ENCODE results near the gene DELE1. TPM values are rescaled to one million over a fixed set of nuclear protein-coding genes. Genes with fewer than 3 reads are reported as not detected.

Gene DELE1
- total and polyA plus RNA-seq, 4 donors: 23.2 to 49.0 (median 40.3) TPM

DNA sequence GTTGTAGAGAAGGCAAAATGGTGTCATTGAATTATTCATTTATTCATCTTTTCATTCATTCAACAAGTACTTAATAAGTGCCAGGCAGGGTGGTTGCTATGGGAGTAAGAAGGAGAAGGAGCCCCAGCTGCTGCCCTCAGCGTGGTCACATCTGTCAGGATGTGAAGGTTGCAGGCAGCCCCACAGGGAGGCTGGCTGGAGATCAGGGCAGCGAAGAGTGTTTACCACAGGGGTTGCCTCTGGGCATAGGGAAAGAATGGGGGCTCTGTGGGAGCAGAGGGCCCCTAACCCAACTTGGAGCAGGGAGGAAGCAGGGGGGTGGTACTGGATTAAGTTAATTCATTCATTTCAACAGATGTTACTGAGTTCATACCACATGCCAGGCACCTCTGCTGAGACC is 28.3 kb downstream of the DELE1 start:
- Histone ChIP-seq H3K27ac (ENCODE audit: low read depth in 1 of 2, low read length in 2 of 2) (no peak overlapping the region), H3K4me1 (ENCODE audit: control insufficient read depth in 4 of 4, insufficient read depth in 4 of 4, low read length in 3 of 4) (no peaks in the 10 kb centered on the region), H3K9ac (ENCODE audit: low read depth in 1 of 2, low read length in 2 of 2) (no peak overlapping the region), H3K36me3 (ENCODE audit: control insufficient read depth in 4 of 4, insufficient read depth in 3 of 4, low read depth in 1 of 4, low read length in 3 of 4) (no peaks in the 10 kb centered on the region), H3K9me3 (ENCODE audit: control insufficient read depth in 4 of 4, low read length in 3 of 4) (no peaks in the 10 kb centered on the region), H3K27me3 (ENCODE audit: control insufficient read depth in 4 of 4, insufficient read depth in 4 of 4, low read length in 3 of 4) (no peaks in the 10 kb centered on the region), H3K4me3 (ENCODE audit: low read depth in 1 of 3, low read length in 3 of 3) (no peak overlapping the region)
- no peak for DNase-seq (ENCODE audit: low spot score)
- 80% methylated on average over 2 of the region's 2 CpGs for WGBS
- no peak for TF ChIP-seq TAF1 (conservative IDR thresholded peaks at IDR 0.05)
- no peak for TF ChIP-seq NR2F2 (IDR thresholded peaks at IDR 0.05)
- no peak for TF ChIP-seq GABPA (IDR thresholded peaks at IDR 0.05 in 1 of 2, conservative IDR thresholded peaks at IDR 0.05 in 1 of 2)

DNA sequence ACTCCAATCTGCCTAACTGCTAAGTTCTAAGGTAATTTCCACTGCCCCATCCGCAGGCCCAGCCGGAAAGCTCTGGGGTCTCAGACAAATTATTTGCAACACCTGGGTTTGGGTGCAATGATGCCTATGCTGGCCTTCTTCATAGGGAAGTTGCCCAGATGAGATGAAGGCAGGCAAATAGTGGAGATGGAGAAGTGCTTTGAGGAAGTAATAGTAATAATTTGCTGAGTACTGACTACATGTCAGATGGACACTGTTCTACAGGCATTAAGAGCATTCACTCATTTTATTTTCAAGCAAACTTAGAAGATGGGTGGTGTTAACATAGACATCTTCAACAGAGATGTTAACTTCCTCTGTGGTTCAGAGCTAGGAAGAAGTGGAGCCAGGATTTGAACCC is 30.5 kb downstream of the DELE1 start:
- no peak overlapping the region for H3K9ac ChIP-seq (ENCODE audit: low read depth in 1 of 2, low read length in 2 of 2)
- H3K36me3 ChIP-seq (ENCODE audit: control insufficient read depth in 4 of 4, insufficient read depth in 3 of 4, low read depth in 1 of 4, low read length in 3 of 4): no peaks in the 10 kb centered on the region
- no peak for TF ChIP-seq YY1 (IDR thresholded peaks at IDR 0.05)
- TF ChIP-seq JUND (IDR thresholded peaks at IDR 0.05): no peak
- TF ChIP-seq FOXA1 (IDR thresholded peaks at IDR 0.05): no peak
- TF ChIP-seq SP1 (IDR thresholded peaks at IDR 0.05): no peak
- TF ChIP-seq, protein P1, sequence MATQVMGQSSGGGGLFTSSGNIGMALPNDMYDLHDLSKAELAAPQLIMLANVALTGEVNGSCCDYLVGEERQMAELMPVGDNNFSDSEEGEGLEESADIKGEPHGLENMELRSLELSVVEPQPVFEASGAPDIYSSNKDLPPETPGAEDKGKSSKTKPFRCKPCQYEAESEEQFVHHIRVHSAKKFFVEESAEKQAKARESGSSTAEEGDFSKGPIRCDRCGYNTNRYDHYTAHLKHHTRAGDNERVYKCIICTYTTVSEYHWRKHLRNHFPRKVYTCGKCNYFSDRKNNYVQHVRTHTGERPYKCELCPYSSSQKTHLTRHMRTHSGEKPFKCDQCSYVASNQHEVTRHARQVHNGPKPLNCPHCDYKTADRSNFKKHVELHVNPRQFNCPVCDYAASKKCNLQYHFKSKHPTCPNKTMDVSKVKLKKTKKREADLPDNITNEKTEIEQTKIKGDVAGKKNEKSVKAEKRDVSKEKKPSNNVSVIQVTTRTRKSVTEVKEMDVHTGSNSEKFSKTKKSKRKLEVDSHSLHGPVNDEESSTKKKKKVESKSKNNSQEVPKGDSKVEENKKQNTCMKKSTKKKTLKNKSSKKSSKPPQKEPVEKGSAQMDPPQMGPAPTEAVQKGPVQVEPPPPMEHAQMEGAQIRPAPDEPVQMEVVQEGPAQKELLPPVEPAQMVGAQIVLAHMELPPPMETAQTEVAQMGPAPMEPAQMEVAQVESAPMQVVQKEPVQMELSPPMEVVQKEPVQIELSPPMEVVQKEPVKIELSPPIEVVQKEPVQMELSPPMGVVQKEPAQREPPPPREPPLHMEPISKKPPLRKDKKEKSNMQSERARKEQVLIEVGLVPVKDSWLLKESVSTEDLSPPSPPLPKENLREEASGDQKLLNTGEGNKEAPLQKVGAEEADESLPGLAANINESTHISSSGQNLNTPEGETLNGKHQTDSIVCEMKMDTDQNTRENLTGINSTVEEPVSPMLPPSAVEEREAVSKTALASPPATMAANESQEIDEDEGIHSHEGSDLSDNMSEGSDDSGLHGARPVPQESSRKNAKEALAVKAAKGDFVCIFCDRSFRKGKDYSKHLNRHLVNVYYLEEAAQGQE (IDR thresholded peaks at IDR 0.05): no peak
- TF ChIP-seq RAD21 (IDR thresholded peaks at IDR 0.05): no peak
- TF ChIP-seq, protein P2, sequence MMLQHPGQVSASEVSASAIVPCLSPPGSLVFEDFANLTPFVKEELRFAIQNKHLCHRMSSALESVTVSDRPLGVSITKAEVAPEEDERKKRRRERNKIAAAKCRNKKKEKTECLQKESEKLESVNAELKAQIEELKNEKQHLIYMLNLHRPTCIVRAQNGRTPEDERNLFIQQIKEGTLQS (IDR thresholded peaks at IDR 0.05): no peak
- no peak for TF ChIP-seq HNF4A (conservative IDR thresholded peaks at IDR 0.05)
- TF ChIP-seq GABPA (IDR thresholded peaks at IDR 0.05 in 1 of 2, conservative IDR thresholded peaks at IDR 0.05 in 1 of 2): no peak
- TF ChIP-seq, protein P3, sequence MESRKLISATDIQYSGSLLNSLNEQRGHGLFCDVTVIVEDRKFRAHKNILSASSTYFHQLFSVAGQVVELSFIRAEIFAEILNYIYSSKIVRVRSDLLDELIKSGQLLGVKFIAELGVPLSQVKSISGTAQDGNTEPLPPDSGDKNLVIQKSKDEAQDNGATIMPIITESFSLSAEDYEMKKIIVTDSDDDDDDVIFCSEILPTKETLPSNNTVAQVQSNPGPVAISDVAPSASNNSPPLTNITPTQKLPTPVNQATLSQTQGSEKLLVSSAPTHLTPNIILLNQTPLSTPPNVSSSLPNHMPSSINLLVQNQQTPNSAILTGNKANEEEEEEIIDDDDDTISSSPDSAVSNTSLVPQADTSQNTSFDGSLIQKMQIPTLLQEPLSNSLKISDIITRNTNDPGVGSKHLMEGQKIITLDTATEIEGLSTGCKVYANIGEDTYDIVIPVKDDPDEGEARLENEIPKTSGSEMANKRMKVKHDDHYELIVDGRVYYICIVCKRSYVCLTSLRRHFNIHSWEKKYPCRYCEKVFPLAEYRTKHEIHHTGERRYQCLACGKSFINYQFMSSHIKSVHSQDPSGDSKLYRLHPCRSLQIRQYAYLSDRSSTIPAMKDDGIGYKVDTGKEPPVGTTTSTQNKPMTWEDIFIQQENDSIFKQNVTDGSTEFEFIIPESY (IDR thresholded peaks at IDR 0.05): no peak
- TF ChIP-seq HNF4G (IDR thresholded peaks at IDR 0.05): no peak
- peak overlapping the region in 1 of 3 donors; percentile 2 for H3K4me3 ChIP-seq (ENCODE audit: low read depth in 1 of 3, low read length in 3 of 3)
- H3K27me3 ChIP-seq (ENCODE audit: control insufficient read depth in 4 of 4, insufficient read depth in 4 of 4, low read length in 3 of 4): no peaks in the 10 kb centered on the region
- no peak for DNase-seq (ENCODE audit: low spot score)
- no peaks in the 10 kb centered on the region for H3K9me3 ChIP-seq (ENCODE audit: control insufficient read depth in 4 of 4, low read length in 3 of 4)
- H3K4me1 ChIP-seq (ENCODE audit: control insufficient read depth in 4 of 4, insufficient read depth in 4 of 4, low read length in 3 of 4): peaks cover 0 to 3% (median 0%) of the 10 kb centered on the region in 4 donors
- WGBS: 81% methylated on average over 2 of the region's 2 CpGs
- H3K27ac ChIP-seq (ENCODE audit: low read depth in 1 of 2, low read length in 2 of 2): no peak overlapping the region

All from liver (tissue), 9 donors.